Activated T-helper 2 cell treated with anti-CD3 and anti-CD28 coated beads, Interferon-gamma antibody, Interleukin-2, Interleukin-4, amounts not matched to agents 10 μg/mL and 5 μg/mL and 100 μg/mL, durations not matched to agents 14 hours and 24 hours and 36 hours (primary cell): ENCODE results near the gene ABHD2. TPM values are rescaled to one million over a fixed set of nuclear protein-coding genes. Genes with fewer than 3 reads are reported as not detected.

ENCODE experiments used
- DNase-seq: peaks from one replicate; pipeline ENCODE4 v3.0.0; 2021; ENCODE audit warnings: low spot score
- H3K27ac Mint-ChIP-seq: one replicate; pipeline ENCODE4 v1.8.0; 2021; ENCODE audit warnings: mixed read lengths
- H3K27me3 Mint-ChIP-seq: one replicate; pipeline ENCODE4 v1.8.0; 2021; ENCODE audit warnings: low read depth, mixed read lengths
- H3K36me3 Mint-ChIP-seq: one replicate; pipeline ENCODE4 v1.8.0; 2021; ENCODE audit warnings: low read depth, mixed read lengths
- H3K4me1 Mint-ChIP-seq: one replicate; pipeline ENCODE4 v1.8.0; 2021; ENCODE audit warnings: low read depth, mixed read lengths
- H3K4me3 Mint-ChIP-seq: one replicate; pipeline ENCODE4 v1.8.0; 2021; ENCODE audit warnings: low read depth, mild to moderate bottlenecking, moderate library complexity, mixed read lengths
- H3K9me3 Mint-ChIP-seq: one replicate; pipeline ENCODE4 v1.8.0; 2021; ENCODE audit warnings: mixed read lengths
- intact Hi-C: fragments of 100-400 bp; cut with micrococcal nuclease; formaldehyde crosslinking; loops from one replicate; pipeline ENCODE4 v1.15.1; 2023
- total RNA-seq: library from RNA; stranded (reverse); gene quantifications from 2 replicates; pipeline ENCODE4 v1.2.3, GENCODE V29; 2022

Gene ABHD2
- total RNA-seq, 1 donor from 2014 or later = 59.3 TPM

DNA sequence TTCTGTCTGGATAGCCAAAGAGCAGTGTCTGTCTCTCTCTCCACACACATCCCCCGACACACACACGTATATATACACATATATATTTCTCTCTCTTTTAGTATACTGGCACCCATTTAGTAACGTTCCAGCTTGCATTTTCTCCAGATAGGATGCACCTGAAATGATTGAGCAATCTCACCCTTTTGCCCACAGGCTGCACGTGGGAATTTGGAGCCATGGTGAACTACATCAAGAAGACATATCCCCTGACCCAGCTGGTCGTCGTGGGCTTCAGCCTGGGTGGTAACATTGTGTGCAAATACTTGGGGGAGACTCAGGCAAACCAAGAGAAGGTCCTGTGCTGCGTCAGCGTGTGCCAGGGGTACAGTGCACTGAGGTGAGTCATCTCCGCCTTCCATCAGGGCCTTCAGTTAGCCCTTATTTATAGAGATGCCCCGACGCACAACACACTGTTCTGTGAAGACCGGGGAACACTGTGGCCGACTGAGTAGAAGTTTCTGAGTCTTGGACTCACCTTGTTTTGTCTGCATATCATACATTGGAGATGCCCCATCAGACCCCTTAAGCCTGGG, 87.4 kb downstream of the ABHD2 start:
- DNase-seq = no peak
- Mint-ChIP-seq H3K27me3 (no peaks in the 10 kb centered on the region), H3K9me3 (no peaks in the 10 kb centered on the region), H3K27ac (peak overlapping the region; percentile 32), H3K36me3 (peaks cover 28% of the 10 kb centered on the region), H3K4me3 (no peak overlapping the region), H3K4me1 (peaks cover 34% of the 10 kb centered on the region)
- intact Hi-C loops = loop anchor here (5.0 kb wide), 2 partner anchors 48 to 273 kb away; no protein-coding TSS in a partner anchor

DNA sequence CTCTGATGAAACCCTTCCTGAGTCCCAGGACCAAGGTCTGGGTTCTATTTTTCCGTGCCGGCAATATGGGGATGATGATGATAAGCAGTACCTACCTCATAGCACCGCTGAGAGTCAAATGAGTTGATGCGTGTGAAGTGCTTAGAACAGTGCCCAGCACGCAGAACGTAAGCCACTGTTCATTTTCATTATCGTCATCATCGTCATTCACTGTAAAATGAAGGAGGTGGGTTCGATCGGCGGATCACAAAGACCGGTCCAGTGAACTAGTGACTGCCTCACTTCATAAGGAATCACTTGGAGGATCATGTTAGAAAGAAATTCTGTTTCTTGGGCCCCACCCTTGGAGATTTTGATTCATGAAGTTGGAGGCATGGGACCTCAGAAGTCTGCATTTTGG, 88.9 kb downstream of the ABHD2 start:
- no peak overlapping the region for H3K4me3 Mint-ChIP-seq
- peaks cover 36% of the 10 kb centered on the region for H3K36me3 Mint-ChIP-seq
- intact Hi-C loops = loop anchor here (1.0 to 5.0 kb wide), 4 partner anchors 10 to 275 kb away; no protein-coding TSS in a partner anchor

DNA sequence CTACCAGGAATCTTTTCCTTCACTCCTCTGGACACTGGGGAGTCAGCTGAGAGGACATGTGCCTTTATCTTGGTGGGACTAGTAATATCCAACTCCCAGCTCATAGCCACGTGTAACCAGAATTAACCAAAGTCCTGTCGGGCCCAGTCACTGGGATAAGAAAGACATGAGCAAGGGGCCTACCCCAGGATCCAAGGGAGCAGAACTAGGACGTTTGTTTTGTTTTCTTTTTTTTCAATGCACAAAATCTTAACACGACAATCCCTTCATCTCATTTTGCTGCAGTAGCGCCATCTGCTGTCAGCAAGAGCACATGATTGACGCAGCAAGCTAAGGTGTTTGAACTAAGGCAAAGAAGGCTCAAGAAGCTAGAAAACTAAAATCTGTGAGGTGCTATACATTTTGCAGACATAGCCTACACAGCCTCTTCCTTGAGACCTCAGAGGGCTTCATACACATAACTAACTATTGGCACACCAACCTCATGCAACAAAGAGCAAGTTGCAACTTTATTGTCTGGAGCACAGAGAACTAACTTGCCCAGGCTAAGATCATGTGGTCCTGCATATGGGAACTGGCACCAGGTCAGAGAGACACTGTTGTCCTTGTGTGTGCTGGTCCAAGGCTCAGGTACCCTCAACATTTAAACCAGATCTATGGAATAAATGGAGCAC, 89.5 kb downstream of the ABHD2 start:
- Mint-ChIP-seq H3K9me3 (no peaks in the 10 kb centered on the region), H3K4me3 (no peak overlapping the region), H3K4me1 (peaks cover 38% of the 10 kb centered on the region), H3K27me3 (no peaks in the 10 kb centered on the region), H3K27ac (peak overlapping the region; percentile 59), H3K36me3 (peaks cover 39% of the 10 kb centered on the region)
- intact Hi-C loops = loop anchor here (1.0 to 5.0 kb wide), 4 partner anchors 10 to 275 kb away; no protein-coding TSS in a partner anchor
- DNase-seq = peak; percentile 52

More for the DNA sequence above, 88.9 kb downstream of the ABHD2 start:
- Mint-ChIP-seq H3K9me3 (no peaks in the 10 kb centered on the region), H3K27me3 (no peaks in the 10 kb centered on the region), H3K4me1 (peaks cover 38% of the 10 kb centered on the region), H3K27ac (no peak overlapping the region)
- DNase-seq = no peak

DNA sequence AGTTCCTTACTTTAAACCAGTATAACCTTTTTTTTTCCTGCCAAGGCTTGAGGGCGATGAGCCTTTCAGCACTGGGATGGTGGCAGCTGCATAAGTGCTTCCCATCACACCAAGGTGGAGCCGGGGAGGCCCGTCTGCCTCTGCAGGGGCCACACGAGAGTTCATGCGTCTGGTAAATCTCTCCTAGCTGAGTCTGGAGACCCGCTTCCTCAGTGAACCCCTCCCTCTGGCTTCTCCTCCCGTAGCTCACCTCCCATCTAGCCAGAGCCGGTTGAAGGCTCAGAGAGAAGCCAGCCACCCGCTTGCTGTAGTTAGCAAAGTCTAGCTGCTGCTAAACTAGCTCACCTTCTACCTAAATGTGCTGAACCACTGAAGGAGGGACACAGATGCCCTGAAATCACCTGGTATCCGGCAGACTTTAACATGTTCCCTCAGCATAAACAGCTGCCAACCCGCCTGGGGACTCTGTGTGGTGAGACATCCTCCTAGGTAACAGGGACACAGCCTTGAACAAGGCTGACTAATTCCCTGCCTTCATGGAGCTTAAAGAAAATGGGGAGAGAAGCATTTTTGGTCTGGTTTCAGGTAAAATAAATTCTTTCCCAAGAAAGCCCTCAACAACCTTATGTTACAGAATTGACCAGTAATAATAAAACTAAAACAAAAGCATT, 90.2 kb downstream of the ABHD2 start:
- no peak overlapping the region for H3K4me3 Mint-ChIP-seq
- intact Hi-C loops = loop anchor here (5.0 kb wide), 2 partner anchors 51 to 276 kb away; no protein-coding TSS in a partner anchor
- H3K27me3 Mint-ChIP-seq = no peaks in the 10 kb centered on the region
- H3K9me3 Mint-ChIP-seq = no peaks in the 10 kb centered on the region
- H3K4me1 Mint-ChIP-seq = peaks cover 42% of the 10 kb centered on the region
- peak overlapping the region; percentile 93 for H3K27ac Mint-ChIP-seq
- peaks cover 42% of the 10 kb centered on the region for H3K36me3 Mint-ChIP-seq
- DNase-seq = no peak

DNA sequence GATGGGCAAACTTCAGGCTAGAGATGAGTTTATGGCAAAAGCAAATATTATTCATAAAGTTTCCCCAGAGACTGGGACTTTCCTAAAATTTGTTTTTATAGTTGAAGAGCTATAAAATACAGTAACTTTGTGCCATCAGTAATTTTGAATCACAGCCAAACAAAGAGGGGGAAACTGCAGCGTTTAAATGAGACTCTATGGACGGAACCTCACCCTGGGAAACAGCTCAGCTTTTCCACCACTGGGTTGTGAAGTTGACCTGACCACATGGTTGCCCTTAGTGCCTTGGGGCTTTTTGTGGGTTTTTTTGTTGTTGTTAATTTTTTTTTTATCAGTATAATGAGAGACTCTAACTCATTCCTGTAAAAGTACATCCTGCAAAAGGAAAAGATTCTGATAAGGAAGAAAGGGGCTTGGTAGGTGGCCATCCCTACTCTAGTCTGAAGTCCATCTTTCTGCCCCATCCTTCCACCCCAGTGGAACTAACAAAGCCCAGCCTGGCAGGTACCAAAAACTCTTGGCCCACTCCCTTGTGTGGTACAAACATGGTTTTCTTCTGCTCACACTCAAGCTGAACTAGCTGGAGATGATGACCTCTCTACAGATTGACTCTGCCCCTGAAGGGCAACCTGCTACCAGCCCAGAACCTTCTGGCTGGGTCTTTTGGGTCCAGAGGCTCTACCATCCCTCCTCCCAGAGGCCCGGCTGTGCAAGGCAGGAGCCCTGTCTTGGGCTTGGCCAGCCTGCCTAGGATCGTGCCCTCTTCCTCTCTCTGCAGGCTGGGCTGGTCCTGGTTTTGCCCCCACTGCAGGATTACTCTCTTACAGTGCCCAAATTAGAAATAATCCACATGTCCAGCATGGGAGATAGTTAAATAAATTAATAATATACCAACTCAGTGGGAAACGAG, 92.0 kb downstream of the ABHD2 start:
- no peak overlapping the region for H3K4me3 Mint-ChIP-seq
- H3K9me3 Mint-ChIP-seq = no peaks in the 10 kb centered on the region
- H3K27ac Mint-ChIP-seq = peak overlapping the region; percentile 93
- H3K27me3 Mint-ChIP-seq = no peaks in the 10 kb centered on the region
- intact Hi-C loops = loop anchor here (1.0 to 5.0 kb wide), 5 partner anchors 17 to 278 kb away; no protein-coding TSS in a partner anchor
- peaks cover 53% of the 10 kb centered on the region for H3K36me3 Mint-ChIP-seq
- H3K4me1 Mint-ChIP-seq = peaks cover 46% of the 10 kb centered on the region
- no peak for DNase-seq

DNA sequence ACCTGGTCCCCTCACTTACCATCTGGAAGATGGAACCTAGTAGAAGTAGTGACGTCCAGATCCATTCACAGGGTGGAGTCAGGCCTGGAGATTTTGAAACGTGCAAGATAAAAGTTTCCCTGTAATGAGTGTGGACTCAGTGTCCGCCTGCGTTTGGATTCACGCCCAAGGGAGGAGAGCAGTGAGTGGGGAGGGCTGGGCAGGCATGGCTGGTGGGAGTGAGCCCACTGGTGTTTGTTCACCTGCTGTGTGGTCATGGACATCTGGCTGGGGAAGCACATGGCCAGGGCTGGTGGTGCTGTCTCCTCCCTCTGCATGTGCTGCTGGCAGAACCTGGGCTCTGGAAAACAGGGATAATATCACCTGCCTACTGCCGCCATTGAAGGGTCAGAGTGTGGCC, 96.1 kb downstream of the ABHD2 start:
- no peak for DNase-seq
- peaks cover 34% of the 10 kb centered on the region for H3K4me1 Mint-ChIP-seq
- H3K9me3 Mint-ChIP-seq = no peaks in the 10 kb centered on the region
- H3K27ac Mint-ChIP-seq = peak overlapping the region; percentile 25
- no peaks in the 10 kb centered on the region for H3K27me3 Mint-ChIP-seq
- intact Hi-C loops = loop anchor here (5.0 kb wide), 1 partner anchor 42 kb away; no protein-coding TSS in a partner anchor
- H3K36me3 Mint-ChIP-seq = peaks cover 61% of the 10 kb centered on the region
- H3K4me3 Mint-ChIP-seq = no peak overlapping the region

DNA sequence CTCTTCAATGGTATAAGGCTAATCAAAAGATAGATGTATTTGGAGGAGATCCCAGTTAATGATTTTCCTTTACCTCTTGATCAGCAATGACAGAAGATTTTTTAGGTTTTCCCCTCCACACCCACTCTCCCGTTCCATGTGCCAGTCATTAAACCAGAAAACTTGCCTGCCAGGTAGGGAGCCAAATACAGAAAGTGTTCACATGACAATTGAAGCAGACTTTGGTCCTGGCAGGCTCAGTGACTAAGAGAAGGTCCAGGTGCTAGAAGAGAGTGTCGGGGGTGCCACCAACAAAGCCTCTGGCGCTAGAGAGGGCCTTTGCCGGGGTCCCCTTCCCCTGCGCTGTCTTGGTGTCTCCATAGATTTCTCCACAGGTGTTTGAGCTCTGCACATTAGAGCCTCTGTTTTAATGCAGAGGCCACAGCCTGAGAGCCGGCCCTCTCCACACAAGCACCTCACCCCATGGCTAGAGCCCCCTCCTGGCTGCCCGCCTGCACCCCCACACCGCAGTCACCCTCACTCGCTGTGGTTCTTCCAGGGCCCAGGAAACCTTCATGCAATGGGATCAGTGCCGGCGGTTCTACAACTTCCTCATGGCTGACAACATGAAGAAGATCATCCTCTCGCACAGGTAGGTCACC, 96.8 kb downstream of the ABHD2 start:
- intact Hi-C loops = loop anchor here (5.0 kb wide), 1 partner anchor 43 kb away; no protein-coding TSS in a partner anchor
- H3K27ac Mint-ChIP-seq = peak overlapping the region; percentile 25
- no peak overlapping the region for H3K4me3 Mint-ChIP-seq
- H3K9me3 Mint-ChIP-seq = no peaks in the 10 kb centered on the region
- peaks cover 61% of the 10 kb centered on the region for H3K36me3 Mint-ChIP-seq
- no peaks in the 10 kb centered on the region for H3K27me3 Mint-ChIP-seq
- H3K4me1 Mint-ChIP-seq = peaks cover 34% of the 10 kb centered on the region
- DNase-seq = no peak

DNA sequence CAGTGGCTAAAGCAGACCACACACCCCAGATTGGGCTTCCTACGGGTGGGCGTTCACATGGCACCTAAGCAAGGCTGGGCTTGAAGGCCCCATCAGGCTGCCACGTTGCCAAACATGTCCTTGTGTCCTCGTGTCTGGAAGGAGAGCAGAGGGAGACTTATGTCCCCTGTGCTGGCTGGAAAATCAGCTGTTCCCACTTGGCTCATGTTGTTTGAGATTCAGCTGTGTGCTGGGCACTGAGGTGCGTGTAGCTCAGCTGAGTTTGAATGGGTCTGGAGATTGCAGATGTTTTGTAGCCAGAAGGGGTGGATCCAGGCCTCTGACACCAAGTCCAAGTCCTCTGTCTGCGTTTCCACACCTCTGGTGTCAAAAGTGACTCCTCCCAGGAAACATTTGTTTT, 98.5 kb downstream of the ABHD2 start:
- Mint-ChIP-seq H3K27me3 (no peaks in the 10 kb centered on the region), H3K27ac (peak overlapping the region; percentile 24)

DNA sequence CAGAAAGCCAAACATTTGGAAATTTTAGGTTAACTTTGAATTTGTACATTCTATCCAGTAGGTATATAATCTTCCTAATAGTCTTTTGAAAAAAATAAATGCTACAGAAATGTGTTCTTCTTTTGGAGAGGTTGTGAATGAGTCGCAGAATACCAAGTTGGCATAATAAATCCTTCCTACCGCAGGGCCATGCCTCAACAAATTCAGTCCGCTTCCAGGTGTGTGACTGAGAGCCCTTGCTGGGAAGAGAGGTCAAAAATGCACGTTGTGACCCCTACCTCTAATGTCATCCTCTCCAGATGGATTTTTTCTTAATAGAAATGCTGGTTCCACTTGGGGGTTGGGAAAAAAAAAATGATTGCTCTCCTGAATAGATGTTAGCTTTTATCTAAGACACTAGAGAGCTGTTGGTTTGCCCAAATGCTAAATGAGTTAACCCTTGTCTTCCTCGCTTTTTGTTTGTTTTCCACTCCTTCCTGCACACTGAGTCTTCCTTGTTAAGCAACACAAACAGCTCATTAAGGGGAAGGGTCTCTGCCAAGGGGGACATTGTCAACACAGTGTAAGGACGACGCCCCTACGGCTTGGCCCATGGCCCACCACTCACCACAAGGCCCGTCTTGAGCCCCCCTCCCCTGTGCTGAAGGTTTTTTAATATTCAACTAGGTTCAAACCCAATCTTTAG, 99.2 kb downstream of the ABHD2 start:
- Mint-ChIP-seq H3K36me3 (peaks cover 62% of the 10 kb centered on the region), H3K27me3 (no peaks in the 10 kb centered on the region), H3K9me3 (no peaks in the 10 kb centered on the region), H3K4me3 (no peak overlapping the region), H3K4me1 (peaks cover 32% of the 10 kb centered on the region), H3K27ac (peak overlapping the region; percentile 22)
- DNase-seq = no peak
- intact Hi-C loops = no loop called here

More for the DNA sequence above, 98.5 kb downstream of the ABHD2 start:
- intact Hi-C loops = no loop called here
- H3K4me1 Mint-ChIP-seq = peaks cover 26% of the 10 kb centered on the region
- H3K36me3 Mint-ChIP-seq = peaks cover 61% of the 10 kb centered on the region
- H3K4me3 Mint-ChIP-seq = no peak overlapping the region
- DNase-seq = no peak
- no peaks in the 10 kb centered on the region for H3K9me3 Mint-ChIP-seq

DNA sequence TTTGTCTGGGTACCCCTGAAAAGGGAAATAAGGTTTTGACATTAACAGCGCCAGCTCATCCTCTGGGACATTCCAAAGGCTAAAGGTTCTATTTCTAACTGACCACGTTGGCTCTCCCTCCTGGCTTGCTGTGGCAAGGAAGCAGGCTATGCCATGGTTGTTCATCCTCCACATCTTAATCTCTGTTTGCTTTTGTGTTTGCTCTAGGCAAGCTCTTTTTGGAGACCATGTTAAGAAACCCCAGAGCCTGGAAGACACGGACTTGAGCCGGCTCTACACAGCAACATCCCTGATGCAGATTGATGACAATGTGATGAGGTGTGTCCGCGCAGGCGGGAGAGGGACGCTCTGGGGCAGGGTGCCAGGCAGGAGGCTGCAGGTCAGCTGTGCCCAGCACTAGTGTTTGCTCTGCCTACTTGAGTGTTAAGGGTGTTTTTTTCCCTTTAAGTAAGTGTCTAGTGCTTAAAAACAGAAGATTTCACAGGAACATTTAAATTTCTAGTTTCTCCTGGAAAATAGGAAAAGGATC, 99.8 kb downstream of the ABHD2 start:
- Mint-ChIP-seq H3K4me3 (no peak overlapping the region), H3K9me3 (no peaks in the 10 kb centered on the region), H3K27ac (peak overlapping the region; percentile 22), H3K36me3 (peaks cover 64% of the 10 kb centered on the region), H3K27me3 (no peaks in the 10 kb centered on the region), H3K4me1 (peaks cover 35% of the 10 kb centered on the region)
- no peak for DNase-seq
- intact Hi-C loops = no loop called here

DNA sequence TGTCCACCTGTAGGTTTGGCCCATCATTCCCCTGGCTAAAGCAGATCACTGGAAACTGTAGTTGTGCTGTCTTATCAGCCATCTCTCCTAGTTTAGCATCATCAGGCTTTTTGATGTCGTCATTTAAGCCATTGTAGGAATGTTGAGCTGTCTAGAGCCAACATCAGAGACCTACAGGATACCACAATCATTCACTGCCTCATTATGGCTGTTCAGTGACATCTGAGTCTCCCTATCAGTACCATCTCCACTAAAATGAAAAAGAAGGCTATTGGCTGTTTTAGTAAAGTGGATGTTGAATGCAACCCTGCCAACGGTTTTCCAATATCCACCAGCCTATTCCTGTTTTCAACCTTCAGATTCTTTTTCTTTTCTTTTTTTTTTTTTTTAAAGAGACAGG, 103.9 kb downstream of the ABHD2 start:
- no peak for DNase-seq
- Mint-ChIP-seq H3K27ac (peak overlapping the region; percentile 73), H3K4me3 (no peak overlapping the region), H3K36me3 (peaks cover 71% of the 10 kb centered on the region), H3K27me3 (no peaks in the 10 kb centered on the region), H3K4me1 (peaks cover 45% of the 10 kb centered on the region), H3K9me3 (no peaks in the 10 kb centered on the region)
- intact Hi-C loops = no loop called here
